K562 (cell line): Measurements from ENCODE around the gene CPED1. TPM values are rescaled to one million over a fixed set of nuclear protein-coding genes. Genes with fewer than 3 reads are reported as not detected.
A peak's percentile ranks its signal among the peaks of the same experiment; 100 is the strongest.

ENCODE experiments used
- CBX2 ChIP-seq: fragments of 200-600 bp; sonication (generic); IDR thresholded peaks from one replicate; pipeline ENCODE4 v1.6.1; 2012; ENCODE audit warnings: mild to moderate bottlenecking, low read length, inconsistent platforms; ENCODE audit not compliant: insufficient read depth, poor library complexity, severe bottlenecking
- ETV5 ChIP-seq: sonication (generic); formaldehyde crosslinking; IDR thresholded peaks from 2 replicates; pipeline ENCODE4 v1.4.0; 2020; ENCODE audit warnings: low read depth, mild to moderate bottlenecking, missing genetic modification reagents
- ETV6 ChIP-seq, 3 experiments: fragments of 150-350 bp in 1 of 3; sonication (generic) in 1 of 3; formaldehyde crosslinking in 1 of 3; IDR thresholded peaks; 2 replicates each; pipeline versions ENCODE4 v1.6.1 to v1.8.0; 2014 to 2022; ENCODE audit warnings: borderline replicate concordance in 2 of 3, low read depth in 2 of 3, antibody characterized with exemption in 1 of 3, low read length in 1 of 3, mild to moderate bottlenecking in 1 of 3, missing genetic modification reagents in 1 of 3
- HNRNPK ChIP-seq: fragments of 200-400 bp; formaldehyde crosslinking; IDR thresholded peaks from one replicate; pipeline ENCODE4 v1.6.1; 2018; ENCODE audit warnings: mild to moderate bottlenecking, low read depth, low read length; ENCODE audit not compliant: poor library complexity, severe bottlenecking
- MAX ChIP-seq: sonication (generic); formaldehyde crosslinking; IDR thresholded peaks from 2 replicates; pipeline ENCODE4 v1.9.0; 2022; ENCODE audit warnings: mild to moderate bottlenecking, missing genetic modification reagents
- MECOM ChIP-seq: fragments of 250-450 bp; sonication (Bioruptor Pico); IDR thresholded peaks from 2 replicates; pipeline ENCODE4 v1.8.0; 2022; ENCODE audit warnings: inconsistent platforms
- MTA1 ChIP-seq: fragments of 450-650 bp; IDR thresholded peaks from 2 replicates; pipeline ENCODE4 v1.6.1; 2017; ENCODE audit warnings: borderline replicate concordance
- MXD1 ChIP-seq: fragments of 250-450 bp; sonication (Bioruptor Pico); IDR thresholded peaks from 2 replicates; pipeline ENCODE4 v1.8.0; 2021; ENCODE audit warnings: borderline replicate concordance, mild to moderate bottlenecking, moderate library complexity; ENCODE audit not compliant: poor library complexity, severe bottlenecking
- POLR2AphosphoS5 ChIP-seq: IDR thresholded peaks from 2 replicates; pipeline ENCODE4 v1.6.1; 2011; ENCODE audit warnings: mild to moderate bottlenecking, low read depth, low read length, moderate library complexity; ENCODE audit not compliant: control insufficient read depth, insufficient read depth
- RBBP5 ChIP-seq: fragments of 200-600 bp; sonication (generic); IDR thresholded peaks from 2 replicates; pipeline ENCODE4 v1.6.1; 2012; ENCODE audit warnings: borderline replicate concordance, mild to moderate bottlenecking, low read length, control low read depth, inconsistent platforms; ENCODE audit not compliant: insufficient read depth, poor library complexity, severe bottlenecking
- TAF15 ChIP-seq: fragments of 200-400 bp; formaldehyde crosslinking; IDR thresholded peaks from 2 replicates; pipeline ENCODE4 v1.6.1; 2017; ENCODE audit warnings: mild to moderate bottlenecking, low read depth, low read length, moderate library complexity
- TCF7 ChIP-seq: sonication (generic); IDR thresholded peaks from 2 replicates; pipeline ENCODE4 v1.6.1; 2016; ENCODE audit warnings: antibody characterized with exemption, borderline replicate concordance
- THAP7 ChIP-seq: fragments of 250-450 bp; sonication (Bioruptor Pico); IDR thresholded peaks from 2 replicates; pipeline ENCODE4 v1.5.0; 2021
- THRAP3 ChIP-seq: fragments of 450-650 bp; IDR thresholded peaks from 2 replicates; pipeline ENCODE4 v1.6.1; 2016; ENCODE audit warnings: mild to moderate bottlenecking, inconsistent platforms, borderline replicate concordance
- ZBTB17 ChIP-seq: fragments of 450-650 bp; formaldehyde crosslinking; IDR thresholded peaks from 2 replicates; pipeline ENCODE4 v1.4.0; 2020; ENCODE audit warnings: mild to moderate bottlenecking
- ZNF174 ChIP-seq: fragments of 250-450 bp; sonication (Bioruptor Pico); IDR thresholded peaks from 2 replicates; pipeline ENCODE4 v1.4.0; 2020; ENCODE audit warnings: mild to moderate bottlenecking
- ZNF274 ChIP-seq: IDR thresholded peaks from 2 replicates; pipeline ENCODE4 v1.6.1; 2011; ENCODE audit warnings: low read depth, mild to moderate bottlenecking, low read length, moderate library complexity, borderline replicate concordance
- ZNF511 ChIP-seq: sonication (generic); formaldehyde crosslinking; IDR thresholded peaks from 2 replicates; pipeline ENCODE4 v1.8.0; 2022; ENCODE audit warnings: mild to moderate bottlenecking, missing genetic modification reagents
- ZNF584 ChIP-seq: fragments of 200-800 bp; sonication (Bioruptor generic); IDR thresholded peaks from 2 replicates; pipeline ENCODE4 v1.6.1; 2016; ENCODE audit warnings: low read depth, mild to moderate bottlenecking, missing genetic modification characterization, missing compliant biosample characterization
- polyA plus RNA-seq, 8 experiments: library from polyadenylated mRNA; depleted of rRNA in 4 of 8; stranded (reverse) in 5 of 8; unstranded in 3 of 8; fragments of >200 nt; fragmentation: Nextera tagmentation in 2 of 8; fragmentation: Illumina TruSeq in 1 of 8; extraction: Ambion mirVana in 2 of 8; extraction: Trizol in 1 of 8; gene quantifications; 2 replicates each; pipeline versions ENCODE4 v1.2.1 to v1.2.3, GENCODE V29; 2011 to 2014; ENCODE audit warnings: inconsistent platforms in 1 of 8, missing spikeins in 1 of 8
- total RNA-seq, 7 experiments: library from RNA; depleted of rRNA in 6 of 7; stranded (reverse); fragments of >200 nt in 6 of 7; fragmentation: Illumina TruSeq in 2 of 7; extraction: Trizol in 2 of 7; gene quantifications; 2 replicates each; pipeline versions ENCODE4 v1.2.1 to v1.2.3, GENCODE V29; 2011 to 2021; ENCODE audit warnings: low replicate concordance in 1 of 7
- TF ChIP-seq, protein P1 (sequence below): fragments of 200-800 bp; sonication (Bioruptor generic); IDR thresholded peaks from 2 replicates; pipeline ENCODE4 v1.6.1; 2017; ENCODE audit warnings: missing genetic modification characterization, missing compliant biosample characterization
- TF ChIP-seq, protein P2 (sequence below): fragments of 450-650 bp; formaldehyde crosslinking; IDR thresholded peaks from 2 replicates; pipeline ENCODE4 v1.4.0; 2022; ENCODE audit warnings: mild to moderate bottlenecking, moderate library complexity

CPED1 gene
- total and polyA plus RNA-seq, 9 of the 15 experiments (the other 6 are each of a cell fraction or from before 2014, with no cell fraction given), result 195 to 393 (median 290) TPM

DNA sequence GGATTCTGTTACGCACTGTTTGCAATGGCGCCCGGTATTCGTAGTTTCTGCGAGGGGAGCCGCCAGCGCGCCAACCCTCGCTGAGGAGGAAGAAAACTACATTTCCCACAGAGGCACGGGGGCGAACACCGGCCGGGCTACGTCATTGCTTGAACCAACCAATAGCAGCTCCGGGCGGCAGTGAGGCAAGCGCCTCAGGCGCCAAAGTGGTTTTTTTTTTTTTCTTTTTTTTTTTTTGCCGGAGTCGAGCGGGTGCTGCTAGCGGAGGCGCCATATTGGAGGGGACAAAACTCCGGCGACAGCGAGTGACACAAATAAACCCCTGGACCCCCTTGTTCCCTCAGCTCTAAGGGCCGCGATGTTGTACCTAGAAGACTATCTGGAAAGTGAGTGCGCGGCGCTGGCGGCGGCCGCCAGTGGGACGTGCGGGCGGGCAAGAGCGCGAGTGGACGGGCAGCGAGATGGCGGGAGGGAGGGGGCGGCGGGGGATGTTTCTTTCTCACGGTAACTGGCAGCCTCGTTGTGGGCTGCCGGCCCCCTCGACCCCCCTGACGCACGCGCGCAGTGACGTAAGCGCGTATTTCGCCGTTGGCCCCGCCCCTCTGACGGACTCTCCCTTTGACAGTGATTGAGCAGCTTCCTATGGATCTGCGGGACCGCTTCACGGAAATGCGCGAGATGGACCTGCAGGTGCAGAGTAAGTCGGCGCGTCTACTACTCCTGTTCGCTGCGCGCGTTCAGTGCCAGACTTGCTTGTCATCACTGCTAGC lies 37.8 kb upstream of the CPED1 start, which contains the start of gene ING3 (continued):
- TF ChIP-seq HNRNPK, result no peak
- 0 out of 2 replicates have a peak, but pooled peaks have one; percentile 7 for TF ChIP-seq ZBTB17 (CRISPR knock-in tag)
- TF ChIP-seq, protein P1, sequence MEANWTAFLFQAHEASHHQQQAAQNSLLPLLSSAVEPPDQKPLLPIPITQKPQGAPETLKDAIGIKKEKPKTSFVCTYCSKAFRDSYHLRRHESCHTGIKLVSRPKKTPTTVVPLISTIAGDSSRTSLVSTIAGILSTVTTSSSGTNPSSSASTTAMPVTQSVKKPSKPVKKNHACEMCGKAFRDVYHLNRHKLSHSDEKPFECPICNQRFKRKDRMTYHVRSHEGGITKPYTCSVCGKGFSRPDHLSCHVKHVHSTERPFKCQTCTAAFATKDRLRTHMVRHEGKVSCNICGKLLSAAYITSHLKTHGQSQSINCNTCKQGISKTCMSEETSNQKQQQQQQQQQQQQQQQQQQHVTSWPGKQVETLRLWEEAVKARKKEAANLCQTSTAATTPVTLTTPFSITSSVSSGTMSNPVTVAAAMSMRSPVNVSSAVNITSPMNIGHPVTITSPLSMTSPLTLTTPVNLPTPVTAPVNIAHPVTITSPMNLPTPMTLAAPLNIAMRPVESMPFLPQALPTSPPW (CRISPR knock-in tag), result peak; percentile 100
- TF ChIP-seq MECOM, result 0 out of 2 replicates have a peak, but pooled peaks have one; percentile 6
- TF ChIP-seq MTA1, result no peak
- TF ChIP-seq ZNF274, result no peak
- TF ChIP-seq RBBP5, result peak; percentile 93
- TF ChIP-seq ZNF584 (CRISPR knock-in tag), result peak; percentile 86; the same call in 1 of the 2 replicates
- TF ChIP-seq MAX (CRISPR knock-in tag), result peak; percentile 87
- TF ChIP-seq ETV5 (CRISPR knock-in tag), result peak; percentile 44; the same call in 1 of the 2 replicates
- TF ChIP-seq CBX2, result no peak
- no peak for TF ChIP-seq THAP7 (CRISPR knock-in tag)
- TF ChIP-seq ZNF511 (CRISPR knock-in tag), result peak; percentile 84; the same call in 1 of the 2 replicates
- peak; percentile 47; the same call in 1 of the 2 replicates for TF ChIP-seq POLR2AphosphoS5
- TF ChIP-seq, protein P2, sequence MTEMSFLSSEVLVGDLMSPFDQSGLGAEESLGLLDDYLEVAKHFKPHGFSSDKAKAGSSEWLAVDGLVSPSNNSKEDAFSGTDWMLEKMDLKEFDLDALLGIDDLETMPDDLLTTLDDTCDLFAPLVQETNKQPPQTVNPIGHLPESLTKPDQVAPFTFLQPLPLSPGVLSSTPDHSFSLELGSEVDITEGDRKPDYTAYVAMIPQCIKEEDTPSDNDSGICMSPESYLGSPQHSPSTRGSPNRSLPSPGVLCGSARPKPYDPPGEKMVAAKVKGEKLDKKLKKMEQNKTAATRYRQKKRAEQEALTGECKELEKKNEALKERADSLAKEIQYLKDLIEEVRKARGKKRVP, result no peak
- TF ChIP-seq THRAP3, result no peak
- TF ChIP-seq MXD1 (CRISPR knock-in tag), result no peak
- TF ChIP-seq ETV6 (IDR thresholded peaks at IDR 0.05; ENCODE audit: borderline replicate concordance in 1 of 2, low read depth in 2 of 2, low read length in 1 of 2), result no peak
- no peak for TF ChIP-seq ETV6 (CRISPR knock-in tag; IDR thresholded peaks at IDR 0.05; ENCODE audit: borderline replicate concordance)
- no peak; the same call in 1 of the 2 replicates for TF ChIP-seq TCF7
- no peak for TF ChIP-seq TAF15
- TF ChIP-seq ZNF174 (CRISPR knock-in tag), result no peak
